Natural killer cell (primary cell): Measurements from ENCODE around the gene DNASE1L3. TPM values are rescaled to one million over a fixed set of nuclear protein-coding genes. Genes with fewer than 3 reads are reported as not detected.
A peak's percentile ranks its signal among the peaks of the same experiment; 100 is the strongest.

Source experiments
- ATAC-seq, 3 donors: fragments of 150-1000 bp in 2 of 3; fragments of 200-7000 bp in 1 of 3; cut with Tn5 transposase; 1 replicate in 1 of 3; 2 replicates in 2 of 3; pipeline ENCODE4 v1.10.0; 2021; ENCODE audit warnings: mild to moderate bottlenecking in 2 of 3, moderate library complexity in 2 of 3
- DNase-seq, 2 donors: peaks; one replicate each; pipeline versions ENCODE4 v3.0.0 to v3.0.0-alpha.2; 2013 to 2021; ENCODE audit warnings: mixed read lengths in 1 of 2
- H3K27ac ChIP-seq: one replicate; pipeline ENCODE4 v1.5.1; 2013; ENCODE audit warnings: mild to moderate bottlenecking, low read length
- H3K27me3 ChIP-seq: one replicate; pipeline ENCODE4 v1.6.1; 2013; ENCODE audit warnings: low read length; ENCODE audit not compliant: control insufficient read depth, insufficient read depth
- H3K36me3 ChIP-seq: one replicate; pipeline ENCODE4 v1.6.1; 2013; ENCODE audit warnings: low read length; ENCODE audit not compliant: control insufficient read depth, insufficient read depth
- H3K4me1 ChIP-seq: one replicate; pipeline ENCODE4 v1.6.1; 2013; ENCODE audit warnings: low read length; ENCODE audit not compliant: control insufficient read depth, insufficient read depth
- H3K4me3 ChIP-seq: one replicate; pipeline ENCODE4 v1.5.1; 2013; ENCODE audit warnings: low read length
- H3K9me3 ChIP-seq: one replicate; pipeline ENCODE4 v1.6.1; 2013; ENCODE audit warnings: low read length; ENCODE audit not compliant: control insufficient read depth, insufficient read depth
- H3K27ac Mint-ChIP-seq, 2 donors: one replicate each; pipeline ENCODE4 v1.8.0; 2022; ENCODE audit warnings: mild to moderate bottlenecking in 2 of 2, mixed read lengths in 2 of 2, moderate library complexity in 1 of 2
- H3K27me3 Mint-ChIP-seq, 2 donors: one replicate each; pipeline ENCODE4 v1.8.0; 2022; ENCODE audit warnings: low read depth in 2 of 2, mixed read lengths in 2 of 2
- H3K36me3 Mint-ChIP-seq: one replicate; pipeline ENCODE4 v1.8.0; 2022; ENCODE audit warnings: mixed read lengths
- H3K4me1 Mint-ChIP-seq, 2 donors: one replicate each; pipeline ENCODE4 v1.8.0; 2022; ENCODE audit warnings: mixed read lengths in 2 of 2
- H3K4me3 Mint-ChIP-seq: one replicate; pipeline ENCODE4 v1.8.0; 2022; ENCODE audit warnings: mild to moderate bottlenecking, moderate library complexity, mixed read lengths
- H3K9me3 Mint-ChIP-seq, 2 donors: one replicate each; pipeline ENCODE4 v1.8.0; 2022; ENCODE audit warnings: mixed read lengths in 2 of 2
- WGBS: methylation state at CpG from one replicate; pipeline ENCODE4 v1.1.7; 2013; ENCODE audit warnings: missing lambda C conversion rate; ENCODE audit not compliant: insufficient coverage; 5-methylcytosine and 5-hydroxymethylcytosine counted together
- intact Hi-C: fragments of 100-400 bp; cut with micrococcal nuclease; formaldehyde crosslinking; loops from one replicate; pipeline ENCODE4 v1.14.2; 2022
- total RNA-seq, 4 donors: library from RNA; stranded (reverse); fragments of 120-200 nt in 1 of 4; gene quantifications; one replicate each; pipeline versions ENCODE4 v1.2.3 to v1.2.4, GENCODE V29; 2013 to 2022
- TF ChIP-seq, protein P1 (sequence below): fragments of 200-600 bp; IDR thresholded peaks from one replicate; pipeline ENCODE4 v1.8.0; 2022; ENCODE audit warnings: antibody characterized with exemption

The DNASE1L3 gene
- total RNA-seq, 3 donors from 2014 or later (not counting 1 experiment from before 2014, with no cell fraction given): 1.3 TPM; not detected in 2

DNA sequence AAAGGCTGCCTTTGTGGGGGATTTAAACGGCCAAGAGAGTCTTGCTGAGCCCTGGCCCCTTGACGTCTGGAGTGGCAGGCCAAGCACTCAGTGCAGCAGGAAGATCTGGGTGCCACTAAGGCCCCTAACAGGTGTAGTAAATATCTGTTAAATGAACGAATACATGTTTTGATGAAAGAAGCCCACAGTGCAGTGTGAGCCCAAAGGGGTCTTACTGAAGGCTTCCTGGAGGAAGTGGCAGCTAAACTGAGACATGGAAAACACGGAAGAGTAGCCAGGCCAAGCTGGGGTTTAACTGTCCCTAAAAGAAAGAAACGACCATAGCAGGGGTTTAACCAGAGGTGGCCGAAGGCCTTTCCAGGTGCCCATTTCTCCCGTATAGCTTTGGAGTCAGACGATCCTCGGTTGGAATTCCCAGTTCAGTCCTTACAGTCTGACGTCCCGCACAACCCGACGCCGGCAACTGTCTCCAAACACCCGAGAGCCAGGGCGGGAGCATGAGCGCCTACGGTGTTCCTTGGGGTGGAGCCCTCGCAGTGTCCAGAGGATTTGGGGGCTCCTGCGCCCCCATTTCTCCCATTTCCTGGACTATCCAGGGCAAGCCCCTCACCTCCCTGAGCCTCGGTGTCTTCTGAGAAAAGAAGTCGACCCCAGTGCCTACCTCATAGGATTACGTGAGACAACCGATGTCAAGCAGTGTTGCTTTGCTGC, 25.9 kb upstream of the DNASE1L3 start:
- Mint-ChIP-seq H3K4me1 (peaks cover 8 to 20% of the 10 kb centered on the region in 2 donors), H3K36me3 (no peaks in the 10 kb centered on the region), H3K4me3 (peak overlapping the region; percentile 88), H3K27me3 (peaks cover 12 to 18% of the 10 kb centered on the region in 2 donors), H3K9me3 (no peaks in the 10 kb centered on the region), H3K27ac (peak overlapping the region in 1 of 2 donors; percentile 84)
- DNase-seq (no peak), ATAC-seq (no peak)
- H3K9me3 ChIP-seq: no peaks in the 10 kb centered on the region
- intact Hi-C loops: loop anchor here (1.0 kb wide), 1 partner anchor 70 kb away; the partner anchor contains the start of genes HTD2 and RPP14
- peak overlapping the region; percentile 51 for H3K27ac ChIP-seq
- 22% methylated on average over 24 of the region's 24 CpGs for WGBS
- H3K36me3 ChIP-seq: no peaks in the 10 kb centered on the region
- H3K27me3 ChIP-seq: no peaks in the 10 kb centered on the region
- H3K4me1 ChIP-seq: peaks cover 19% of the 10 kb centered on the region
- H3K4me3 ChIP-seq: peak overlapping the region; percentile 94
- TF ChIP-seq, protein P1, sequence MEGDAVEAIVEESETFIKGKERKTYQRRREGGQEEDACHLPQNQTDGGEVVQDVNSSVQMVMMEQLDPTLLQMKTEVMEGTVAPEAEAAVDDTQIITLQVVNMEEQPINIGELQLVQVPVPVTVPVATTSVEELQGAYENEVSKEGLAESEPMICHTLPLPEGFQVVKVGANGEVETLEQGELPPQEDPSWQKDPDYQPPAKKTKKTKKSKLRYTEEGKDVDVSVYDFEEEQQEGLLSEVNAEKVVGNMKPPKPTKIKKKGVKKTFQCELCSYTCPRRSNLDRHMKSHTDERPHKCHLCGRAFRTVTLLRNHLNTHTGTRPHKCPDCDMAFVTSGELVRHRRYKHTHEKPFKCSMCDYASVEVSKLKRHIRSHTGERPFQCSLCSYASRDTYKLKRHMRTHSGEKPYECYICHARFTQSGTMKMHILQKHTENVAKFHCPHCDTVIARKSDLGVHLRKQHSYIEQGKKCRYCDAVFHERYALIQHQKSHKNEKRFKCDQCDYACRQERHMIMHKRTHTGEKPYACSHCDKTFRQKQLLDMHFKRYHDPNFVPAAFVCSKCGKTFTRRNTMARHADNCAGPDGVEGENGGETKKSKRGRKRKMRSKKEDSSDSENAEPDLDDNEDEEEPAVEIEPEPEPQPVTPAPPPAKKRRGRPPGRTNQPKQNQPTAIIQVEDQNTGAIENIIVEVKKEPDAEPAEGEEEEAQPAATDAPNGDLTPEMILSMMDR: no peak

DNA sequence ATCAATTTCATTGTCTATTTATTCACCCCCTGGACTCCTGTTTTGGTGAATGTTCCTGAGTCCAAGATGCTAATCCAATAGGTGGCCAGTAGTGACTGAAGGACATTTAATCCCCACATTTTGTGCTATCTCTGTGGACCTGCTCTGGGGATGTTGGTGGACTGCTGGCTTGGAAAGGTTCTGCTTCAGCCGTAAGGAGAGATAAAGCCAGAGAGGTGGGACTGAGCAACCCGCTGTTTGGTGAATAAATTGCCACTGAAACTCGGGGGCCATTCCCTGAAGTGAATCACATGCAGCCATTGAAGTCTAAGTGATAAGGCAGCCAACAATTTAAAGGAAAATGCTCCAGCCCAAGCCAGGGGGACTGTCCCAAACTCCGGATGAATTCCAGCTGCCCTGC, 25.2 kb upstream of the DNASE1L3 start:
- intact Hi-C loops: no loop called here
- TF ChIP-seq, protein P1: no peak
- Histone ChIP-seq H3K36me3 (no peaks in the 10 kb centered on the region), H3K9me3 (no peaks in the 10 kb centered on the region), H3K4me1 (peaks cover 19% of the 10 kb centered on the region), H3K4me3 (no peak overlapping the region), H3K27me3 (no peaks in the 10 kb centered on the region), H3K27ac (no peak overlapping the region)
- H3K9me3 Mint-ChIP-seq: no peaks in the 10 kb centered on the region
- 93% methylated on average over 4 of the region's 4 CpGs for WGBS
- DNase-seq: no peak
- no peak for ATAC-seq
- peaks cover 18 to 22% of the 10 kb centered on the region in 2 donors for H3K27me3 Mint-ChIP-seq
- no peaks in the 10 kb centered on the region for H3K36me3 Mint-ChIP-seq
- peaks cover 6 to 13% of the 10 kb centered on the region in 2 donors for H3K4me1 Mint-ChIP-seq
- peak overlapping the region in 1 of 2 donors; percentile 84 for H3K27ac Mint-ChIP-seq
- peak overlapping the region; percentile 88 for H3K4me3 Mint-ChIP-seq

DNA sequence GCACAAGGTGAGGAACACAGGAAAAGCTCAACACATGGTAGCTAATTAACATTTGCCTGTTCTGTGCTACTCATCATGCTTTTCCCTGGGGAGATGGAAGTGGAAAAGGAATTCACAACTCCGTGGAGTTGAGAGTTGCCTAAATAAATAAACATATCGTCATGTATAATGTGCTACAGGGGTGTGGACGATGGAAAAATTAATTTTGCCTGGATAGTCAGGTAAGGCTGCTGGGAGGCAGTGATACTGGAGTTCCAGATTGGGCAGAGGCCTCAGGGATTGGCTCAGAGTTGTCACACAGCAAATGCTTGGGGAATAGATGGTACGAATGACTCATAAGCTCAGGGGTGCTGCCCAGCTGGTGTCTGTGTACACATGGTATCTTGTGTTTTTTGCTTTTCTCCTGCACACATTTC, 23.8 kb upstream of the DNASE1L3 start:
- Mint-ChIP-seq H3K4me3 (no peak overlapping the region), H3K27me3 (peaks cover 25 to 27% of the 10 kb centered on the region in 2 donors), H3K9me3 (no peaks in the 10 kb centered on the region), H3K36me3 (no peaks in the 10 kb centered on the region), H3K27ac (no peak overlapping the region), H3K4me1 (peaks cover 6 to 12% of the 10 kb centered on the region in 2 donors)
- ATAC-seq: no peak
- Histone ChIP-seq H3K36me3 (no peaks in the 10 kb centered on the region), H3K9me3 (no peaks in the 10 kb centered on the region), H3K27ac (no peak overlapping the region), H3K4me3 (no peak overlapping the region), H3K4me1 (peaks cover 19% of the 10 kb centered on the region), H3K27me3 (no peaks in the 10 kb centered on the region)
- WGBS: 83% methylated on average over 2 of the region's 4 CpGs
- TF ChIP-seq, protein P1: no peak
- intact Hi-C loops: no loop called here
- DNase-seq: no peak
